Ascending aorta (tissue), 2 donors: ENCODE measurements around the gene SEMA4A. TPM values are rescaled to one million over a fixed set of nuclear protein-coding genes. Genes with fewer than 3 reads are reported as not detected.
A peak's percentile ranks its signal among the peaks of the same experiment; 100 is the strongest.

Source experiments
- DNase-seq, 2 donors: peaks; one replicate each; pipeline ENCODE4 v3.0.0-alpha.2; 2019; ENCODE audit warnings: low spot score in 2 of 2
- H3K27ac ChIP-seq, 2 donors: fragments of 200-600 bp; sonication (generic); one replicate each; pipeline ENCODE4 v1.5.1; 2016 to 2017; ENCODE audit warnings: mild to moderate bottlenecking in 1 of 2
- H3K27me3 ChIP-seq: fragments of 200-600 bp; sonication (generic); one replicate; pipeline ENCODE4 v1.5.1; 2017
- H3K36me3 ChIP-seq, 2 donors: fragments of 200-600 bp; sonication (generic); one replicate each; pipeline ENCODE4 v1.5.1; 2016
- H3K4me1 ChIP-seq, 2 donors: fragments of 200-600 bp; sonication (generic); one replicate each; pipeline ENCODE4 v1.5.1; 2016 to 2017; ENCODE audit warnings: mild to moderate bottlenecking in 1 of 2
- H3K4me3 ChIP-seq, 2 donors: fragments of 200-600 bp; sonication (generic); one replicate each; pipeline ENCODE4 v1.5.1; 2016 to 2017; ENCODE audit warnings: mild to moderate bottlenecking in 1 of 2
- H3K9me3 ChIP-seq, 2 donors: fragments of 200-600 bp; sonication (generic); one replicate each; pipeline ENCODE4 v1.5.1; 2016
- CTCF ChIP-seq, 3 experiments: fragments of 200-600 bp in 2 of 3; fragments of 450-650 bp in 1 of 3; sonication (generic) in 2 of 3; IDR thresholded peaks; one replicate each; pipeline ENCODE4 v1.5.1; 2016 to 2019; ENCODE audit warnings: antibody characterized with exemption in 3 of 3, mild to moderate bottlenecking in 1 of 3, moderate library complexity in 1 of 3
- intact Hi-C: fragments of 100-400 bp; cut with DNase I; formaldehyde crosslinking; loops from one replicate; pipeline ENCODE4 v1.15.1; 2023
- total RNA-seq: library from RNA; depleted of rRNA; stranded (reverse); fragments of >200 nt; gene quantifications from one replicate; pipeline ENCODE4 v1.1.0, GENCODE V29; 2016

SEMA4A gene
- total RNA-seq, 1 donor from 2014 or later = 0.64 TPM

- no peak overlapping the region for H3K4me3 ChIP-seq
- intact Hi-C loops = no loop called here
- H3K9me3 ChIP-seq = no peaks in the 10 kb centered on the region
- H3K36me3 ChIP-seq = no peaks in the 10 kb centered on the region
- no peaks in the 10 kb centered on the region for H3K27me3 ChIP-seq
- no peak overlapping the region for H3K27ac ChIP-seq
- no peak for DNase-seq
- H3K4me1 ChIP-seq = peaks cover 0 to 7% of the 10 kb centered on the region in 2 donors
- TF ChIP-seq CTCF (IDR thresholded peaks at IDR 0.05) = no peak
These were observed 4.1 kb downstream of the SEMA4A start for GRCh38 chr1:156157506-156157905.

DNA sequence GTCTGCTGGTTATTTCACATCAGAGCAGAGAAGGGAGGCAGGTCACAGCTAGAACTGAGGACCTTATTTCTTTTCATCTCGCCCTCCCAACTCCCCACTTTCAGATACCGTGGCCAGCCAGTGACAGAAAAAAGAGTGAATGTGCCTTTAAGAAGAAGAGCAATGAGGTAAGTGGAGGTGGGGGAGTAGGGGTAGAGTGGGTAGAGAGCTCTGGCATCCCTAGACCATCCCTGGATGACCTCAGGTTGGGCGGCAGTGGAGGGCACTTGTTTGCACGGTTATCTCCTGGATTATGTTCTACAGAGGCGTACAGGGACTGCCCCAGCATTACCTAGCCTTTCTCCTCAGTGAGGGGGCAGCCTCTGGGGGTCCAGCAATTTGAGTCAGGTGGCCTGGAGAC is 4.6 kb downstream of the SEMA4A start:
- no peak for TF ChIP-seq CTCF (IDR thresholded peaks at IDR 0.05)
- no peak overlapping the region for H3K4me3 ChIP-seq
- peaks cover 0 to 7% of the 10 kb centered on the region in 2 donors for H3K4me1 ChIP-seq
- no peaks in the 10 kb centered on the region for H3K9me3 ChIP-seq
- no peak for DNase-seq
- no peaks in the 10 kb centered on the region for H3K27me3 ChIP-seq
- no peak overlapping the region for H3K27ac ChIP-seq
- no peaks in the 10 kb centered on the region for H3K36me3 ChIP-seq
- intact Hi-C loops = no loop called here

DNA sequence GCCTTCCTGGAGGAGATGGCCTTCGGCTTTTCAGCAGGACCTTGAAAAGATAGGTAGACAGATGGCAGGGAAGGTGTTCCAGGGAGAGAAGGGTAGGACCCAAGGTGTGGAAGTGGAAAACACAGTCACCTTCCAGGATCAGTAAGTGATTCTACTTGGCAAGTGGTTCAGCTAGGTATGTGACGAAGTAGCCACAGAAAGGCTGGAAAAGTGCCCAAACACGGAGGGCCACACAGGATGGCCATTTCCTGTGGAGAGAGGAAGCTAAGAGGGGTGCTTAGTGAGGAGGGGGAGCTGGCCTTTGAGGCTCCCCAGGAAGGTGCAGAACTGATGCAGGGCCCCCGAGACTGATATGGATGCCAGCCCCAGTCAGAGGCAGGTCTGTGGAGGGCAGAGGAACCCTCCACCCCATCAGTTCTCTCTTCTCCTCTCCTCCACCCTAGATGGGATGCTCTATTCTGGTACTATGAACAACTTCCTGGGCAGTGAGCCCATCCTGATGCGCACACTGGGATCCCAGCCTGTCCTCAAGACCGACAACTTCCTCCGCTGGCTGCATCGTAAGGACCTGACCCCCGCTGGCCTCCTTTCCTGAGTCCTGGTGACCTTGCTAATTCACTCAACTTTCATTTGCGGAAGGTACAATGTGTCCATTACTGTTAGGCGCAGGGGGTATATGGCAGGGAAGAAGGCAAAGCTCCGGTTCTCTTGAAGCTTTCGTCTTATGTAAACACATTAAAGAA is 6.8 kb downstream of the SEMA4A start:
- H3K4me3 ChIP-seq = peak overlapping the region; percentile 57 to 77
- peaks cover 0 to 7% of the 10 kb centered on the region in 2 donors for H3K4me1 ChIP-seq
- no peak for DNase-seq
- H3K27me3 ChIP-seq = no peaks in the 10 kb centered on the region
- H3K36me3 ChIP-seq = no peaks in the 10 kb centered on the region
- no peak for TF ChIP-seq CTCF (IDR thresholded peaks at IDR 0.05)
- H3K9me3 ChIP-seq = no peaks in the 10 kb centered on the region
- peak overlapping the region; percentile 75 to 86 for H3K27ac ChIP-seq
- intact Hi-C loops = loop anchor here (2.0 kb wide), 1 partner anchor 13 kb away; no protein-coding TSS in a partner anchor

DNA sequence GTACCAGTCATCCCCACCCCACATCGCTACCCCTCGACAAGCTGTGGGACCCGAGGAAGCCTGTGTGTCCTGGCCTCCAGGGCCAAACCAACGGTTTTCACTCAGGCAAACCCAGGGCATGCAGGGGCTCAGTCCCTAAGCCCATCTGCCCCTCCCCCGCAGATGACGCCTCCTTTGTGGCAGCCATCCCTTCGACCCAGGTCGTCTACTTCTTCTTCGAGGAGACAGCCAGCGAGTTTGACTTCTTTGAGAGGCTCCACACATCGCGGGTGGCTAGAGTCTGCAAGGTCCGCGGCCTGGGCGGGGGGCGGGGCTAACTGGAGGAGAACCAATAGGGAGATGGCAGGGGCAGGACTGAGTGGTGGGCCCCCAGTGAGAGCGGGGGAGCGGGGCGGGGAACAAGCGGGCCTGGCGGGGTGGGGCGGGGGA is 7.4 kb downstream of the SEMA4A start:
- peaks cover 0 to 7% of the 10 kb centered on the region in 2 donors for H3K4me1 ChIP-seq
- peak overlapping the region; percentile 57 to 77 for H3K4me3 ChIP-seq
- H3K27ac ChIP-seq = peak overlapping the region; percentile 75 to 86
- no peak for TF ChIP-seq CTCF (IDR thresholded peaks at IDR 0.05)
- no peaks in the 10 kb centered on the region for H3K9me3 ChIP-seq
- no peaks in the 10 kb centered on the region for H3K27me3 ChIP-seq
- DNase-seq = peak; percentile 71 to 94
- intact Hi-C loops = loop anchor here (1.0 to 2.0 kb wide), 2 partner anchors 14 to 33 kb away; no protein-coding TSS in a partner anchor
- H3K36me3 ChIP-seq = no peaks in the 10 kb centered on the region

DNA sequence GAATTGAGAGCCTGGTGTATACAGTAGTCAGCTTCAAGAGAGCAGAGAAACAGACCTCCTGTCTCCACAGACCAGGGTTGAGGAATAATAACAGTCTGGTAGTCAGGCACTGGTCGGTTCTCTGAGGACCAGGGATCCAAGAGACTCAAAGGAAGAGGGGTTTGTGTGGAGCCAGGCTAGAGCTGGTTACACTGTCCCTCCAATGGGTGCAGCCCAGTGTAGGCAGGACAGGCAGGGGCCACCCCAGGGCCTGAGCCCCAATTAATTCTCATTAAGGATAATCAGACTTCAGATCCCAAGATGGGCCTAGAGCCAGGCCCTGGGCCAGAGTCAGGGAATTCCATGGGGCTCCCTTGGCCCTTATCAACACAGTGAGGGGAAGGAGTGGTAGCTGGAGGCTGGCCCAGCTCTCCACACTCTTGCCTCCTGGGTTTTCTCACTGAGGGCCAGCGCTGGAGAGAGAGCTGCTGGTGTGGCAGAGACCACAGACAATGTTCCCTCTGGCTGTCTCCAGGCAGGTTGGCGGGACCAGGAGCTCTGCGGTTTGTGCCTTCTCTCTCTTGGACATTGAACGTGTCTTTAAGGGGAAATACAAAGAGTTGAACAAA is 9.1 kb downstream of the SEMA4A start:
- intact Hi-C loops = no loop called here
- no peaks in the 10 kb centered on the region for H3K9me3 ChIP-seq
- TF ChIP-seq CTCF (IDR thresholded peaks at IDR 0.05) = no peak
- no peaks in the 10 kb centered on the region for H3K27me3 ChIP-seq
- no peaks in the 10 kb centered on the region for H3K36me3 ChIP-seq
- peak overlapping the region; percentile 75 to 86 for H3K27ac ChIP-seq
- H3K4me3 ChIP-seq = no peak overlapping the region
- DNase-seq = no peak
- H3K4me1 ChIP-seq = peaks cover 0 to 7% of the 10 kb centered on the region in 2 donors
